OCI-LY7 (cell line): ENCODE measurements around the gene MED8. TPM values are rescaled to one million over a fixed set of nuclear protein-coding genes. Genes with fewer than 3 reads are reported as not detected.

Source experiments
- BruUV-seq: library from RNA; stranded (reverse); fragments of 400-500 nt; replicated peaks from 2 replicates; lab custom pipeline; 2021; lab: Mats Ljungman, UMichigan
- CTCF ChIA-PET: fragments of 300-600 bp; sonication (Branson Sonifier 250); formaldehyde crosslinking; loops from one replicate; lab custom pipeline; 2022; ENCODE audit warnings: antibody characterized with exemption; ENCODE audit not compliant: unreplicated experiment; lab: Charles Lee
- POLR2A ChIA-PET: fragments of 300-600 bp; sonication (Branson Sonifier 250); formaldehyde crosslinking; loops from one replicate; lab custom pipeline; 2022; ENCODE audit warnings: antibody characterized with exemption; lab: Charles Lee
- DNase-seq: peaks from one replicate; pipeline ENCODE4 v3.0.0-alpha.2; 2015; ENCODE audit warnings: low spot score
- H2AFZ ChIP-seq: fragments of 200-600 bp; sonication (generic), shearing (Covaris generic); 2 replicates; pipeline ENCODE4 v1.6.1; 2014; ENCODE audit warnings: mild to moderate bottlenecking, antibody characterized with exemption, low read length, moderate library complexity
- H3K27ac ChIP-seq: fragments of 200-600 bp; sonication (generic); 2 replicates; pipeline ENCODE4 v1.5.1; 2014; ENCODE audit warnings: mixed run types, low read depth, mild to moderate bottlenecking, moderate library complexity, low read length, inconsistent platforms; ENCODE audit not compliant: poor library complexity, severe bottlenecking
- H3K36me3 ChIP-seq: fragments of 200-600 bp; sonication (generic); 2 replicates; pipeline ENCODE4 v1.6.1; 2014; ENCODE audit warnings: mild to moderate bottlenecking, antibody characterized with exemption, low read length, moderate library complexity, mixed read lengths; ENCODE audit not compliant: insufficient read depth
- H3K4me1 ChIP-seq: fragments of 200-600 bp; sonication (generic); 2 replicates; pipeline ENCODE4 v1.5.1; 2014; ENCODE audit warnings: mild to moderate bottlenecking, low read length; ENCODE audit not compliant: insufficient read depth, poor library complexity, severe bottlenecking
- H3K4me2 ChIP-seq: fragments of 200-600 bp; sonication (generic); 2 replicates; pipeline ENCODE4 v1.6.1; 2014; ENCODE audit warnings: mild to moderate bottlenecking, low read length
- H3K4me3 ChIP-seq: fragments of 200-600 bp; sonication (generic); 2 replicates; pipeline ENCODE4 v1.5.1; 2014; ENCODE audit warnings: mild to moderate bottlenecking, low read depth, low read length; ENCODE audit not compliant: poor library complexity, severe bottlenecking
- H3K79me2 ChIP-seq: fragments of 200-600 bp; sonication (generic); 2 replicates; pipeline ENCODE4 v1.6.1; 2016; ENCODE audit warnings: low read depth, mild to moderate bottlenecking, low read length, moderate library complexity, mixed read lengths; ENCODE audit not compliant: insufficient read depth
- H3K9me2 ChIP-seq: fragments of 200-600 bp; sonication (generic); 2 replicates; pipeline ENCODE4 v1.6.1; 2016; ENCODE audit warnings: mild to moderate bottlenecking, low read length, mixed read lengths; ENCODE audit not compliant: insufficient read depth
- H3K9me3 ChIP-seq: fragments of 200-600 bp; sonication (generic); 2 replicates; pipeline ENCODE4 v1.6.1; 2014; ENCODE audit warnings: mild to moderate bottlenecking, mixed run types, low read length, mixed read lengths
- H4K20me1 ChIP-seq: fragments of 200-600 bp; sonication (generic); 2 replicates; pipeline ENCODE4 v1.6.1; 2014; ENCODE audit warnings: mild to moderate bottlenecking, antibody characterized with exemption, low read length, moderate library complexity, mixed read lengths; ENCODE audit not compliant: insufficient read depth
- CTCF ChIP-seq: fragments of 200-600 bp; sonication (generic); conservative IDR thresholded peaks from 2 replicates; pipeline ENCODE4 v1.5.1; 2014; ENCODE audit warnings: mild to moderate bottlenecking, antibody characterized with exemption, low read length, moderate library complexity, mixed read lengths
- EZH2phosphoT487 ChIP-seq: fragments of 200-600 bp; sonication (generic); IDR thresholded peaks from 2 replicates; pipeline ENCODE4 v1.6.1; 2018; ENCODE audit warnings: low read depth, borderline replicate concordance, mild to moderate bottlenecking, mixed run types, antibody characterized with exemption, low read length, moderate library complexity, mixed read lengths
- intact Hi-C: fragments of 100-400 bp; cut with micrococcal nuclease; formaldehyde crosslinking; loops from one replicate; pipeline ENCODE4 v1.10.0; 2022; ENCODE audit not compliant: unreplicated experiment
- total RNA-seq, 2 experiments: library from RNA; depleted of rRNA in 1 of 2; stranded (reverse); fragments of >200 nt in 1 of 2; shearing (Covaris generic) in 1 of 2; gene quantifications; 2 replicates each; pipeline ENCODE4 v1.2.3, GENCODE V29; 2014 to 2022

The MED8 gene
- total RNA-seq, 2 experiments from 2014 or later, result 37.6 to 37.8 TPM

- Histone ChIP-seq H3K27ac (no peak overlapping the region), H3K9me3 (no peaks in the 10 kb centered on the region), H2AFZ (no peak overlapping the region), H3K4me3 (no peak overlapping the region), H3K36me3 (no peaks in the 10 kb centered on the region), H3K79me2 (no peaks in the 10 kb centered on the region), H3K4me1 (peaks cover 12% of the 10 kb centered on the region), H3K9me2 (no peaks in the 10 kb centered on the region), H4K20me1 (no peaks in the 10 kb centered on the region), H3K4me2 (no peak overlapping the region)
- intact Hi-C loops, result no loop called here
- ChIA-PET POLR2A (no interaction called here), CTCF (no interaction called here)
- TF ChIP-seq CTCF (no peak), EZH2phosphoT487 (no peak)
- no peak for DNase-seq
- no TSS peak for BruUV-seq
Measured at GRCh38 chr1:43345120-43345519, 44.5 kb downstream of the MED8 start.

GRCh38 chr1:43344267-43344850, 45.2 kb downstream of the MED8 start:
- CTCF ChIA-PET, result no interaction called here
- Histone ChIP-seq H2AFZ (no peak overlapping the region), H3K4me3 (no peak overlapping the region), H3K27ac (no peak overlapping the region), H3K4me1 (peaks cover 5% of the 10 kb centered on the region), H3K4me2 (no peak overlapping the region), H3K79me2 (no peaks in the 10 kb centered on the region), H4K20me1 (no peaks in the 10 kb centered on the region), H3K36me3 (no peaks in the 10 kb centered on the region), H3K9me3 (no peaks in the 10 kb centered on the region), H3K9me2 (no peaks in the 10 kb centered on the region)
- no peak for DNase-seq
- TF ChIP-seq CTCF (no peak), EZH2phosphoT487 (no peak)
- POLR2A ChIA-PET, result no interaction called here
- BruUV-seq, result no TSS peak
- intact Hi-C loops, result no loop called here

- intact Hi-C loops, result no loop called here
- CTCF ChIA-PET, result no interaction called here
- no peaks in the 10 kb centered on the region for H4K20me1 ChIP-seq
- H3K4me3 ChIP-seq, result no peak overlapping the region
- no peaks in the 10 kb centered on the region for H3K4me1 ChIP-seq
- H2AFZ ChIP-seq, result no peak overlapping the region
- no peak overlapping the region for H3K27ac ChIP-seq
- H3K79me2 ChIP-seq, result no peaks in the 10 kb centered on the region
- POLR2A ChIA-PET, result no interaction called here
- BruUV-seq, result no TSS peak
- no peak for DNase-seq
- TF ChIP-seq EZH2phosphoT487 (no peak), CTCF (no peak)
- H3K9me3 ChIP-seq, result no peaks in the 10 kb centered on the region
- no peaks in the 10 kb centered on the region for H3K36me3 ChIP-seq
- no peak overlapping the region for H3K4me2 ChIP-seq
- H3K9me2 ChIP-seq, result no peaks in the 10 kb centered on the region
Measured at GRCh38 chr1:43340559-43340958, 49.0 kb downstream of the MED8 start.
